ENCODE data around the gene FGF6.
"Not testable (repeated sequence)": the region's sequence is repeated elsewhere in the genome, so short reads cannot be mapped to it uniquely, and the experiment has no call there.

FGF6 gene

DNA sequence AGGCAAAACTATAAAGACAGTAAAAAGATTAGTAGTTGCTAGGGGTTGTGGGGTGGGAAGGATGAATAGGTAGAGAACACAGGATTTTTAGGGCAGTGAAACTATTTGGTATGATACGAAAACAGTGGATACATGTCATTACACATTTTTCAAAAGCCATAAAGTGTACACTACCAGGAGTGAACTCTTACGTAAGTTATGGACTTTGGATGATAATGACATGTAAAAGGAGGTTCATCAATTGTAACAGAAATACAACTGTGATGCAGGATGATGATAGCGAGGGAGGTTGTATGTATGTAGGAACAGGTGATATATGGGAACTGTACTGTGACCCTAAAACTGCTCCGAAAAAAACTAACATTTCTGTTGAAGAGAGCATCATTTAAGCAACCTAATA, 15.1 kb upstream of the FGF6 start:
- no peak for DNase-seq (ENCODE audit: low read depth in 1 of 2, low spot score in 1 of 2)
- TF ChIP-seq JUND (IDR thresholded peaks at IDR 0.05; ENCODE audit: low read depth) = no peak
- in situ Hi-C loops (cut with HindIII; ENCODE audit: low pct_unique_long_range_greater_than_20kb, low sequenced_read_pairs) = no loop called here

DNA sequence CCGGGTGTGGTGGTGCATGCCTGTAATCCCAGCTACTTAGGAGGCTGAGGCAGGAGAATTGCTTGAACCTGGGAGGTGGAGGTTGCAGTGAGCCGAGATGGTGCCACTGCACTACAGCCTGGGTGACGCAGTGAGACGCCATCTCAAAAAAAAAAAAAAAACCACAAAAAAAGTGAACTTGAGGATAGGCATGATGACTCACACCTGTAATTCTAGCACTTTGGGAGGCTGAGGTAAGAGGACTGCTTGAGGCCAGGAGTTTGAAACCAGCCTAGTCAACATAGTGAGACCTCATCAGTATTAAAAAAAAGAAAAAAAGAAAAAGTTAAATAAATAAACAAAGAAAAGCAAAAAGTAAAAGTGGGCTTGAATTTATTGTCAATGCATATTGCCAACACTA, 10.2 kb upstream of the FGF6 start:
- in situ Hi-C loops (cut with HindIII; ENCODE audit: low pct_unique_long_range_greater_than_20kb, low sequenced_read_pairs); DNase-seq (ENCODE audit: low read depth in 1 of 2, low spot score in 1 of 2): not testable (repeated sequence)

DNA sequence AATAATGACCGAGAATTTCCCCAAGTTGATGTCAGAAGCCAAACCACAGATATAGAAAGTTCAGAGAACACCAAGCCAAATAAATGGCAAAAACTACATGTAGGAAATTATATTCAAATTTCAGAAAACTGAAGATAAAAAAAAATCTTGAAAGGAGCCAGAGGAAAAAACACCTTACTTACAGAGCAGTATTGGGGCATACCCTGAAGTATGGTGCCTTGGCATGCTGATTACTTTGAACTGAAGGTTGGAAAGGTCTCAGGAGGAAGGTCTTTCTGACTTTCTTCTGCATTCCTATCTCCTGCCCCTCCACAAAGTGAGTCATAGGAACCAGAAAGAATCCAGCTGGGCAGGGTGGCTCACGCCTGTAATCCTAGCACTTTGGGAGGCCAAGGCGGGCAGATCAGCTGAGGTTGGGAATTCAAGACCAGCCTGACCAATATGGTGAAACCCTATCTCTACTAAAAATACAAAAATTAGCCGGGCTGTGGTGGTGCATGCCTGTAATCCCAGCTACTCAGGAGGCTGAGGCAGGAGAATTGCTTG, 8.8 kb upstream of the FGF6 start:
- in situ Hi-C loops (cut with HindIII; ENCODE audit: low pct_unique_long_range_greater_than_20kb, low sequenced_read_pairs) = no loop called here
- TF ChIP-seq JUND (IDR thresholded peaks at IDR 0.05; ENCODE audit: low read depth) = no peak
- DNase-seq (ENCODE audit: low read depth in 1 of 2, low spot score in 1 of 2) = no peak

DNA sequence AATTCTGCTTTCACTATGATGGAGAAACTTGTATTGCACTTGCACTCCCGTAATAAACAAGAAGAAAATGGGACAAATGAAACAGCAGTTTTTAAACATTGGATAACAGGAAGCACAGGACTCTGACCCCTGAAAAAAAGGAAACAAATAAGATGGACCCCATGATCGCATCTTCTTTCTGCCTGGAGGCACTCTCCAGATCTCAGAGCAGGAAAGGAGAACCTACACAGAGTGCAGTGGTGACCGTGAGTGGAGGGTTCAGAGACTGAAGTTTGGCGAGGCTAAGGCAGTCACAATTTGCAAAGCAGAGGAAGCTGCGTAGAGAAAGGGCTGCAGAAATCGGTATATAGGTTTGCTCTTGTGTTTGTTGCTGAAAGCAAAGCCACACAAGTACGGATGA, 6.1 kb upstream of the FGF6 start:
- in situ Hi-C loops (cut with HindIII; ENCODE audit: low pct_unique_long_range_greater_than_20kb, low sequenced_read_pairs) = no loop called here
- no peak for TF ChIP-seq JUND (IDR thresholded peaks at IDR 0.05; ENCODE audit: low read depth)

DNA sequence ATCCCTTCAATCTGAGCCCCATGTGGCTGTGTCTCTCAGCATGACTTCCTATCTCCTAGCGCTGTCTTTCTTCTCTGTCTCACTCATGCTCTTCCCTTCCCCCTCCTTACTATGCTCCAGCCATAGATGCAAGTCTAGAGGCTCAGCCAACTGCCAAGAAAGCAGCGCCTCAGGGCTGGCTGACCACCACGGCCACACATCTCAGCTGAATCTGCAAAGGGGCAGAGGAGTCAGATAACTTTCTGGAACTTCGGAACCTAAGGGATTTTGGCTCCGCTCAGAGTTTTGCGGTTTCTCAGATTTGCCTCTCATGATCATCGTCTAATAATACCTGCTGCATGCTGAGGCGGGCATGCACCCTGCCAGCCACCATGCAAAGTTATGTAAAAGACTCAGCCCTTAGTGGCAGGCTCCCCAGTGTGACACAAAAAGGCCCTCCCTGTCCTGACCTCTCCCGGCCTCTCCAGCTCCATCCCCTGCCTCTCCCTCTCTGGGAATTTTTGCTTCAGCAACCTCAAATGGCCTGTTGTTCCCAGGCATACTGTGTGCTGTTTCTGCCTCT, 5.0 kb upstream of the FGF6 start:
- no peak for TF ChIP-seq JUND (IDR thresholded peaks at IDR 0.05; ENCODE audit: low read depth)
- in situ Hi-C loops (cut with HindIII; ENCODE audit: low pct_unique_long_range_greater_than_20kb, low sequenced_read_pairs) = no loop called here
- no peak for DNase-seq (ENCODE audit: low read depth in 1 of 2, low spot score in 1 of 2)

More for the DNA sequence above, 6.1 kb upstream of the FGF6 start:
- DNase-seq (ENCODE audit: low read depth in 1 of 2, low spot score in 1 of 2) = no peak

DNA sequence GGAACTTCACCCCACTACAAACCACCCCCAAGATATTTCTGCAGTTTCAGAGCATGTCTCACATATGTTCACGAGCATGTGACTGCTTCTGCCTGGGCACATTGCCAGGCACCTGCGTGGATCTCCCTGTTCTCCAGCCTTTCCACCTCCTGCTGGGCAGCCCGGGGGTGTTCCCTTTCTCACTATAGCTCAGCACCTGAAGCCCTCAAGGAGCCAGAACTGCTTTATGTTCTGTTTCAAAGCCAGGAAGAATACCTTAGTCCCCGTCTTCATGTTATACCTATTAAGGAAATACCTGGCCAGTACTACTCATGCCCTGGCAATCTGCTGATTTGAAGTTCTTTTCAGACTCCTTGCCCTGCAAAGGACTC, 4.2 kb upstream of the FGF6 start:
- in situ Hi-C loops (cut with HindIII; ENCODE audit: low pct_unique_long_range_greater_than_20kb, low sequenced_read_pairs) = no loop called here

DNA sequence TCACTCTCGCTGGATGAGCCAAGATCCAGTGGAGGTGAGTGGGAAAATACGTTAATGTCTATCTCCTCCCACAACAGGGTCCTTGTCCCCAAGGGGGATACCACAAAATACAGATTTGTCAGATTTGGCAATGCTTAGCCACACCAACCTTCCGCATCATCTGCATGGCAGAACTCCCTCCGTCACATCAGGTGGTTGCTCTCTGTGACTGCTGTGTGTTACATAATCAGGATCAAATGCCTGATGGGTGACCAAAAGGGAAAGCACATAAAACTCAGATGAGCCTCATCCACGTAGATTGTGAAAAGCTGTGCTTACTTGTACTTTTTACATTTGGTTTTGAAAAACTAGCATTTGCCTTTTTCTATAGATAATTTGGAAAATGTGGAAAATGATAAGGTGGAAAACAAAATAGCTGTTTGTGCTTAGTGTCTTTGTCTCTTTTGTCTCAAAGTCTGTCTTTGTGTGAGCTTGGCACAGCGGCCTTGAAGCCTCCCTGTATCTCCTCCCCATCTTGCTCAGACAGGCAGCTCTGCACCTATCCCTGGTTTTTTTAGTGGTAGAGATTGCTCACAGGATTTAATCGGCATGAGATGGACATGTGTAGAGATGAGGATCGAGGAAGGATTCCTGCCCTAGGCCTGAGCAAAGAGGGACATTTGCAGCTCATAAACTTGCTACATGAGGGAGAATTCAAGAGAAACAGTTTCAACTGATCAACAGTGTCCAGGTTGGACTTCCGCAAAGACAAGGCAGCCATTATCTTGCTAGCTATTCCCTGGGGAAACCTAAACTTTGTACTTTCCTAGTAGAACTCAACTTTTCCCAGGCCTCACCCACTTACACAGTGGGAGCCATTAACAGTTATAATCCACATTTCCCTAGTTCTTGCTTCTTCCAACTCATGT, 3.6 kb upstream of the FGF6 start:
- no peak for DNase-seq (ENCODE audit: low read depth in 1 of 2, low spot score in 1 of 2)
- in situ Hi-C loops (cut with HindIII; ENCODE audit: low pct_unique_long_range_greater_than_20kb, low sequenced_read_pairs) = no loop called here
- no peak for TF ChIP-seq JUND (IDR thresholded peaks at IDR 0.05; ENCODE audit: low read depth)

More for the DNA sequence above, 4.2 kb upstream of the FGF6 start:
- DNase-seq (ENCODE audit: low read depth in 1 of 2, low spot score in 1 of 2) = peak in 1 of 2 experiments; percentile 6
- TF ChIP-seq JUND (IDR thresholded peaks at IDR 0.05; ENCODE audit: low read depth) = no peak

DNA sequence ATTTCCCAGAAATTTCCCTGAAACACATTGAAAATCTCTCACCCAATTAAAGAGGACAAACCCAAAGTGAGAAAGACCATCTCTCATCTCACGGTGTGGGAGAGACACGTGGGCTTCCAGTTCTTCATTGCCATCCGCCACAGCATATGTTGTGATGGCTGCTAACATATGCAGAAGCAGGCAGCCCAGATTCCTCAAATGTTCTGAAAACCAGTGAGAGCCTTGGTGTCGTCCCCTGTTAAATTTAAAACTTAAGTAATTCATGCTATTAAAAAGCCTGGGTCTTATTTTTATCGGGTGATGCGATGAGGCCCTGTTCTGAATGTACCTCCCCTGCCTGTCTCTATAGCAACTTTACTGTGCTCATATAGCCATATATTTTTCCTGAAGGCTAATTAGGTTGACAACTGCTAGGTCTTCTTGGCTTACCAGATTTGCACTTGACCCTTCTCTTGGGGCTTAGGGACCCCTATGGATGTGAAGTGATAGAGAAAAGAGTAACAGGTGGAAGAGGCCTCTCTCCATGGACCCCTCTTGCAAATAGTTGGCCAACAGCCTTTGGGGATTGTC, 2.8 kb upstream of the FGF6 start:
- no peak for DNase-seq (ENCODE audit: low read depth in 1 of 2, low spot score in 1 of 2)
- in situ Hi-C loops (cut with HindIII; ENCODE audit: low pct_unique_long_range_greater_than_20kb, low sequenced_read_pairs) = no loop called here
- no peak for TF ChIP-seq JUND (IDR thresholded peaks at IDR 0.05; ENCODE audit: low read depth)

DNA sequence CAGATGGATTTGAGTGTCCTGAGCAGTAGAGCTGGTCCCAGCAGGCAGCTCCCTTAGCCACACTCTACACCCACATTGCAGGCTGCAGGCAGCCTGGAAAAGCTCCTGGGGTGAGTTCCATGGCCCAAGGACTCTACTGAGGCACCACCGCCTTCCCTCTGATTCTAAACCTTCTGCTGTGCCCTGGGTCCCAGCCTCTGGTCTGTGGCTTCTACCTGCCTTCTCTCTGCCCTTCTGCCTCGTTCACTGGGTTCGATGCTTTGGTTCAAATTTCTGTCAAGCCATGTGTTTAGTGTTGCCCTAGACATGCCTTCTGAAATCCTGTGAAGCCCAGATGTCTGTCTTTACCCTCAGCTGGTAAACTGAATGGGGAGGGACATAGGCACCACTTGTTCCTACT, 1.5 kb upstream of the FGF6 start:
- no peak for DNase-seq (ENCODE audit: low read depth in 1 of 2, low spot score in 1 of 2)
- TF ChIP-seq JUND (IDR thresholded peaks at IDR 0.05; ENCODE audit: low read depth) = no peak
- in situ Hi-C loops (cut with HindIII; ENCODE audit: low pct_unique_long_range_greater_than_20kb, low sequenced_read_pairs) = no loop called here

DNA sequence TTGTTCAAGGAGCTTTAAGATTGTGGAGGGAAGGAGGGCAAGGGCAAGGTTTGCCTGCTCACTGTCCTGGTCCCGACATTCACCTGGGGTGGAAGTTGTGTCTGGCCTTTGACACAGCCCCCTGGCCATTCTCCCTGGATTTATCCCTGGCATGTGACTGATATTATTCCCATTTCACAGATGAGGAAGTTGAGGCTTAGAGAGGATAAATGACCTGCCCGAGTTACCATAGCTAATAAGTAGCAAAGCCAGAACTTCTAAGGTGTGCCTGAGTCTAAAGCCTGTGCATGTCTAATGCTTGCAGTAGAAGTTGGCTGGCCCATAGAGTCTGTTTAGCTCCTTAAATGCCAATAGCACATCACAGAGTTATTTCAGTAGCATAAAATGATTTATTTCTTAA, 720 bp upstream of the FGF6 start:
- no peak for TF ChIP-seq JUND (IDR thresholded peaks at IDR 0.05; ENCODE audit: low read depth)
- DNase-seq (ENCODE audit: low read depth in 1 of 2, low spot score in 1 of 2) = no peak
- in situ Hi-C loops (cut with HindIII; ENCODE audit: low pct_unique_long_range_greater_than_20kb, low sequenced_read_pairs) = no loop called here

DNA sequence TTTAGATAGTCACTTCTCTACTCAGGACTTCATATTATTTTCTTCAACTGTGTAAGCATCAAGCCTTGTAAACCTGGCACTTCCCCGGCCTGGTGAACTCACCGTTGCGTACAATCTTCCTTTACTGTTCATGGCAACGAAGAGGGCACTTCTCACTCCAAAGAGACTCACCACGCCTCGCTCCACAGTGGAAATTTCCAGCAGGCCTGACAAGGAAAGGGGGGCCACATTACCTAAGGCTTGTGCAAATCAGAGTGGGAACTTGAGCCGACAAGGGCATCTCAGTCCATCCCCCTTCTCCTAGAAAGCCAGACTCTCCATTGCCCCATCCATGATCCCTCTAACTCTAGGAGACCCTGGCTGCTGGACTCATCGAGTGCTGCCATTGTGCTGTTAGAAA, 1.6 kb downstream of the FGF6 start:
- in situ Hi-C loops (cut with HindIII; ENCODE audit: low pct_unique_long_range_greater_than_20kb, low sequenced_read_pairs) = no loop called here
- no peak for TF ChIP-seq JUND (IDR thresholded peaks at IDR 0.05; ENCODE audit: low read depth)
- no peak for DNase-seq (ENCODE audit: low read depth in 1 of 2, low spot score in 1 of 2)

DNA sequence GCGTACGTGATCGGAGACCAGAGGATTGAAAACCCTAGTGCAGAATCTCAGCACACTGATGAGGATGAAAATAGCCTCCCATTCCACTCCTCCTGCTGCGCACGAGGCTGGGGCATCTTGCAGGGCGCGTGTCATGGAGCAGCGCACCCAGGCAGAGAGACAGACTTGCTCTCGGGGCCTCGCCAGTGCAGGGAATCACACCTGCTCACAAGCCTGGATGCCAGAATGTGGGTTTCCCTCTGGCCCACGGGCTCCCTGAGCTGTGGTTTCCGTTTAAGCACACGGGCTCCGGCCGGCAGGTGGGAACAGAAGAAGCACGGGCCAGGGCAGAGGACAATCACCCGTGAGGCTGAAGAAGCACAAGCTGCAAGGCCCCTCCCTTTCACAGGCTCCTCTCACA, 2.0 kb downstream of the FGF6 start:
- DNase-seq (ENCODE audit: low read depth in 1 of 2, low spot score in 1 of 2) = no peak
- TF ChIP-seq JUND (IDR thresholded peaks at IDR 0.05; ENCODE audit: low read depth) = no peak

More for the DNA sequence above, 2.0 kb downstream of the FGF6 start:
- in situ Hi-C loops (cut with HindIII; ENCODE audit: low pct_unique_long_range_greater_than_20kb, low sequenced_read_pairs) = no loop called here

Data from T47D (cell line).